AG08395 (cell line): Measurements from ENCODE around the gene ART4.
A peak's percentile ranks its signal among the peaks of the same experiment; 100 is the strongest.

Experiments used
- DNase-seq: peaks from one replicate; pipeline ENCODE4 v3.0.0; 2012; ENCODE audit warnings: mixed read lengths, low spot score

The ART4 gene, protein sequence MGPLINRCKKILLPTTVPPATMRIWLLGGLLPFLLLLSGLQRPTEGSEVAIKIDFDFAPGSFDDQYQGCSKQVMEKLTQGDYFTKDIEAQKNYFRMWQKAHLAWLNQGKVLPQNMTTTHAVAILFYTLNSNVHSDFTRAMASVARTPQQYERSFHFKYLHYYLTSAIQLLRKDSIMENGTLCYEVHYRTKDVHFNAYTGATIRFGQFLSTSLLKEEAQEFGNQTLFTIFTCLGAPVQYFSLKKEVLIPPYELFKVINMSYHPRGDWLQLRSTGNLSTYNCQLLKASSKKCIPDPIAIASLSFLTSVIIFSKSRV

DNA sequence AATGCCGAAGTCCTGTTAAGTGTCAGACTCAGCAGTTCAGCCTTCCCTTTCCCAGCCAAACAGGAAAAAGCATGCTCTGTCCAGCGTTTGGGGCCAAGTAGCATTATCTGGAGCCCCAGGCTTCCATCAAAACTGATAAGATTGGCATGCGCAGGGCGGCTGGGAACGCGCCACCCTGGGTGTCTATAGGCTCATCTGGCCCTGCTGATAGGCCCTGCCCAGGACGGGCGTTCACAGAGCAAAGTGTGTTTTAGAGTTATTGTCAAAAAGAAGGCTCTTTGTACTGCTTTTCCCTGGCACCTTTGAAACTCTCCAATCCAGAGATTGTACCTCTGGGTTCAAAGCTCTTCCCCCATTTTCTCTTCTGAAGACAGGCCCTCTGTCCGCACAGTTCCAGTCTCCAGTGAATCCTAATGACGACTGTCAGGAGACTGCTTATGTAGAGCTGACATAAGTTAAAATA lies at the start of gene ART4:
TSS of gene ART4 (minus strand) at position 102 of the 463 bp plus-strand sequence. CDS start 413 bp downstream, outside the sequence.
- no peak for DNase-seq

DNA sequence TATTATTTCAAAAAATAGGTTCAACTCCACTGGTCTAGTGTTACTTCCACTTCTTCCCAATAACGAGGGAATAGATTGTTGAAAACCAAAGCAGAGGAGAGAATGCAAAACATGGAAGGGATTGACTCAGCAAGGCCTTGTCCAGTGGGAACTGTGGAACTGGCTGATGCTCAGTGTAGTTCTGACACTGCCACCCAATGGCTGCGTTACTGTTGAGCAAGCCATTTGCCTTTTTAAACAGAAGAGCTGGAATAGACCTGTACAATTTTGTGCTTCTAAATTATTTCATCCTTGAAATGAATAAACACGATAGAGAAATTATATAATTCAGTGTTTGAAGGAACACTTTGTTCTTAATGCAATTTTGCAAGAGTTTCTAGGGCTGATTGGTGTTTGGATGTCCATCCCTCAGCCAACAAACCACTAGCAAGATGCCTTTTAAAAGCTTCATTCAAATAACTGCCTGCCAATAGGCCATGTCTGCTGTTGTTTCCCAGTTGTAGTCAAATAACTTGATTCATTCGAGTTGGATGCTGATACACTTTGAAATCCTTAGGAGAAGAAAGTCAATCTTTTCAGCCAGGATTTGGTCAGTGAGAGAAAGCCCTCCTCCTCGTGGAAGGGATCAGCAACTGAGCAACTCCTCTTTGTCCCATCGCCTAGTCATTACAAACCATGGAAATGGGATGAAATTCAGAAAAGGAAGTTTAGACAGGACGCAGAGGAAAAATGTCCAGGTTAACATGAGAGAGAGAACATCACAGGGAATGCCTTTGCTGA lies 49.6 kb upstream of the ART4 start:
- peak; percentile 13 for DNase-seq

DNA sequence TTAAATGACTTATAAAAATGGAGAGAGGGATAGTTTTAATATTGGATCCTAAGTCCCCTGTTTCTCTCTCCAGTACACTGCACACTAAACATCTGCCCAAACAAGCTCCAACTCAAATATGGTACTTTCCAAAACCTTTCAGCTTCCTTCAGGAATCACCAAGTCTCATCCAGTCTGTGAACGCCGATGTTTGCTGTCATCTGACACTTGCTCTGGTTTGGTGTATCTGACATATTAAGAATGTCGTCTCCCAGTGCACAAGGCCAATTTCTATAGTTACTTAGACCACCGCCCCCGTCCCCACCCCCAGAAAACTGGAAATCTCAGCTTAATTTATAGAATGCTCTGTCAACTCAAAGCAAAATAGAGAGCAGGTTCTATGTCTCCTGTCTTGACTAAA lies 47.4 kb upstream of the ART4 start:
- no peak for DNase-seq

DNA sequence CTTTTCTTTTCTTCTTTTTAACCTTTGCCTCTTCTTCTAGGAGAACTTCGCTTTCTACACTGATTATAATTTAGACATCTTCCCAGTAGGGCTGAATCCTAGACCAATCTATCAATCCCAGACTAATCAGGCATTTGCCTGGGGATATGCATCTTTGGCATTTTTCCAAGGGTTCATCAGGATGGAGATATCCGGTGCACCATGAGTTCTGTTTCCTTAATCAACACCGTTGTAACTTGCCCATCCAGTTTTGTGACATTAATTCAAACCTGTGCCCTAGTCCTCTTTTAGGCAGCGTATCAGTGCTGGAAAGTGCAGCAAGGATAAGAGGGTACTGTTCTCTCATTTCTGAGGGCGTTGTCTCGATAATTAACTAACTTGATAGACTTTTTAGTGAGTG lies 42.9 kb upstream of the ART4 start:
- no peak for DNase-seq

DNA sequence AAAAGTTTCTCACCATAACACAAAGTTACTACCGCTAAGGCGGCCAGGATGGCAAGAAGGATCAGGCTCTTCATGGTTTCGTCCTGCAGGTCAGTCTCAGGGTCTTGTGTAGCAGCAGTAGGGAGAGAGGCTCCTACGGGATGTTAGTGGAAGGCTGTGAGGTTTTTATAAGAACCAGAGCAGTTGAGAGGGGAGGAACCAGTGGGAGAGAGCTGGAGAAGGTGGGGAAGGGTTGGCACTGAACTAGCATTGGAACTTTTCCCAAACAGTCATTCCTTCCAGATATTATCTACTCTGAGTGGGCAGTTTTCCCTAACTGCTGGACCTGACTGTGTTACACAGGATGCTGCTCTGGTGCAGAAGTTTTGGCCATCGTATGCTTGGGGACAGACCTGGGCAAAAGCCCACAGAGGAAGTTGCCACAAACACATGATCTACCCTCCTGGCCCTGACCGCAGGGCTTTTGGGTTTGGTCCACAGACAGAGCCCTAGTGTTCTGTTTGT lies 42.4 kb upstream of the ART4 start, which contains the start of gene MGP:
TSS of gene MGP (minus strand) at position 137 of the 504 bp plus-strand sequence. CDS start at position 74, 63 bp downstream.
- peak; percentile 23 for DNase-seq

DNA sequence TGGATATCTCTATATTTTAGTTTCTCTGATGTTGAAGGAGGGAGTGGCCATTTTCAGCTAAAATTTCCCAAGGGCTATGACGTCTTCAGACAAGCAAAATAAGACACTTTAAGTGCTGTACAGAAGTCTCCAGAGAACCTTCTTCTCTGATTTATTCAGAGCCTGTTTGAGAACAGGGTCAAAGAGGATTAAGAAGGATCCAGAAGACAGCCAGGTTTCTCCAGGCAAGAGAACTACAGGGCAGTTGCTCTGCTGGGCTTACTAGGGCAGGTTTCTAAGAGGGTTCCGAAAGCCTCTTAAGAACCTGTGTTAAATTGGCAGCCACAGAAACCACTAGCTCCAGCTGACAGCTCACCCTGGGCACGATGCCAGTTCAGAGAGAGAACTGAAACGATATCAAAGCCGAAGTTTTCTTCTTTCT lies 41.1 kb upstream of the ART4 start:
- peak; percentile 34 for DNase-seq

DNA sequence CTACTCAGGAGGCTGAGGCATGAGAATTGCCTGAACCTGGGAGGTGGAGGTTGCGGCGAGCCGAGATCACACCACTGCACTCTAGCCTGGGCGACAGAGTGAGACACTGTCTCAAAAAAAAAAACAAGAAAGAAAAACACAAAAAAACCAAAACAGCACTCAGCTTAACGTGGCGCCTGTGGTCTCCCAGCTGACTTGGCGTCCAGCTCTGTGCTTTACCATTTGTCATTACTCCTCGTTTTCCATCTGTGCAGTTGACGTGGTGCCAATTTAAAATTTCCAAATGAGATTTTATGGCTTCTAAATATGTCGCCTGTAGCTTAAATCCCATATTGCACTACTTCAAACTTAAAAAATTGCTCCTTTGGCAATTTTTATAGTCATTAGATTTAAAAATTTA lies 40.4 kb upstream of the ART4 start:
- no peak for DNase-seq

DNA sequence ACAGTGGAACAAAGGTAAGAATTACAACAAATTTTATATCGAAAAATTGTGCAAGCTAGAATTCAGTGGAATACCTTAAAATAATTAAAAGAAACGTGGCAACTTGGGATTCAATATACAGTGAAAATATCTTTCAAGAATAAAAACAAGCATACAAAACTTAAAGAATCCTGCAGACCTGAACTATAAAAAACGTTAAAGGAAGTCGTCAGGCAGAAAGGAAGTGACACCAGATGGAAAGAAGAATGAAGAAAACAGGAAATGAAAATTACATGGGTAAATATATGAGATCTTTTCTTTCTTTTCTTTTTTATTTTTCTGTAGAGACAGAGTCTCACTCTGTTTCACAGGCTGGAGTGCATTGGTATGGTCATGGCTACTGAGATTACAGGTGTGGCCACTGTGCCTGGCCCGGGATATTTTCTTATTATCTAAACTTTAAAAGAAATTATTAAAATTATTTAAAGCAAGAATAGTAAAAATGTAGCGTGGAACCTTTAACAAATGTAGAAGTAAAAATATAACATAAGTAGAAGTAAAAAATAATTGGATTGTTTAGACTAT lies 37.6 kb upstream of the ART4 start:
- no peak for DNase-seq

DNA sequence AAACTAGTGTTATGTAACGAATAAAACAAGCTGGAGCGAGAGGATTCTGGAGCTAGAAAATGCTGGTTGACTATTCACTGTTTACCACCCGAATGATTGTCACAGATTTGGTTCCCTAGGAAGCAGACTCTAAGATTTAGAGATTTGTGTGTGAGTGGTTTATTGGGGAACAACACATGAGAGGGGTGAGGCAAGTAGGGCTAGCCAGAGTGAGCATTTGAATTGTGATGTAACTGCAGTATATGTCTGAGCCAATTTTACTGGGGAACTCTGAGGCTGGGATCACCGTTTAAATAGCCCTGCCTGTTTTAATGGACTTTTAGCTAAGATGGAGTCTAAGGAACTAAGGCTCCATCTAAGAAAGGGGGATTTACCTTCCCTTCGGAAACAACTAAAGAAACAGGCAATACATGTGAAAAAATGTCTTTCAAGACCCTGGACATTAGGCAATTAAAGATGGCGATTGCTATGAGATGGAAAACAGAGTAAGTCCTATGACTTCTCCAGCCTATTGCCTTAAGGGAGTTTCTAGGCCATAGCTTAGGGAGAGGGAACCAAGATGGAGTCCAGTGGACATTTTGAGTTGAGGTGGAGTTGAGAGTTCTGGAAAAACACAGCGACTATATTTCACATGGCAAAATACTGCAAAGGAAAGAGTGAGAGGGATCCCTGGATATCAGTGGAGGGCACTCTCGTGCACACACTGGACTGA lies 36.1 kb upstream of the ART4 start:
- DNase-seq, result no peak

DNA sequence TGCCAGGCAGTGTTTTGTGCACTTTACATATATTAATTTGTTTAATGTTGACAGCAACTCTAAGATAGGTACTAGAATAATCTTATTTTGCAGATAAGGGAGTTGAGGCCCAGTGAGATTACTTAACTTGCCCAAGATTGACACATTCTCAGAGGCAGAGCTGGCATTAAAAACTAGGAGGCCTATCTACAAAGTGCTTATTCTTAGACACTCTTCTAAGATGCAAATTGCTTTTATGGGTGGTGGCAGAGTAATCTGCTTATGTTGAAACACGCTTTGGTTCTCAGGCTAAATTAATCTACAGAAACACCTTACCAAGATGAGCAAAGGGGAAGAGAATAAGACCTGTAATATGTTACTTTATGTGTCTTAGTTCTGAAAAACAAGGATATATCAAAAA lies 35.2 kb upstream of the ART4 start:
- DNase-seq, result no peak

DNA sequence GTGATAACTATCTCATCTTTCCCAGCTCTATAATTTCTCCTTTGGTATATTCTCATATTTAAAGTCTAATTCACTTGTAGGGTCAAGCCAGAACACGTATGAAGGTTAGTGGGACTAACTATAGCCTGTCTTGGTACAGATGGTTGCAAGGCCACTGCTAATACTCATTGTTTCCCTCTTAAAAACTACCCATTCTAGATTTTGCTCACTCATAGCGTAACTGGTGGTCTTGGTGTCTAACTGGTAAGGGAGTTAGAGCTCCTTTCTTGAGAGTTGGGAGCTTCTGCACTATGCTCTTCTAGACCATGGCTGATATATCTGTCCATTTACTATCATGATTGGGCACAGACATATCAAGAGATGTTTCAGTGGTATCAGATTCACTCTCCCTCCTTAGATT lies 33.5 kb upstream of the ART4 start:
- DNase-seq, result no peak

DNA sequence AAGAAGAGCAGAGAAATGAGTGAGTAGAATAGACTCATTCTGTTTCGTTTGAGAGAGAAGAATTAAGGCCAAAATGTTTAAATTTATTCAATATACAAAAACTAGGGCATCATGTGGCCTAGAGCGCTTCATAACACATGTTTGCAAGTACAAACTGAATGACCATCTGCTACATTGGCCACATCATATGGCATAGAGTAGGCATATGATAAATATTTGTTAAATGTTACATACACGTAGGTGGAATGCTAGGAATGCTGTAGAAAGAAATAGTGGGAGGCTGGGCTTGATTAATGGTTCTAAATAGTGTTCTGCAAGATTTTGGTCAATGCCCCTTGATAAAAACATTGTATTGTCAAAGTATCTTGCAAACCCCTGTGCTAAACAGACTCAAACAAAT lies 31.6 kb upstream of the ART4 start:
- no peak for DNase-seq

DNA sequence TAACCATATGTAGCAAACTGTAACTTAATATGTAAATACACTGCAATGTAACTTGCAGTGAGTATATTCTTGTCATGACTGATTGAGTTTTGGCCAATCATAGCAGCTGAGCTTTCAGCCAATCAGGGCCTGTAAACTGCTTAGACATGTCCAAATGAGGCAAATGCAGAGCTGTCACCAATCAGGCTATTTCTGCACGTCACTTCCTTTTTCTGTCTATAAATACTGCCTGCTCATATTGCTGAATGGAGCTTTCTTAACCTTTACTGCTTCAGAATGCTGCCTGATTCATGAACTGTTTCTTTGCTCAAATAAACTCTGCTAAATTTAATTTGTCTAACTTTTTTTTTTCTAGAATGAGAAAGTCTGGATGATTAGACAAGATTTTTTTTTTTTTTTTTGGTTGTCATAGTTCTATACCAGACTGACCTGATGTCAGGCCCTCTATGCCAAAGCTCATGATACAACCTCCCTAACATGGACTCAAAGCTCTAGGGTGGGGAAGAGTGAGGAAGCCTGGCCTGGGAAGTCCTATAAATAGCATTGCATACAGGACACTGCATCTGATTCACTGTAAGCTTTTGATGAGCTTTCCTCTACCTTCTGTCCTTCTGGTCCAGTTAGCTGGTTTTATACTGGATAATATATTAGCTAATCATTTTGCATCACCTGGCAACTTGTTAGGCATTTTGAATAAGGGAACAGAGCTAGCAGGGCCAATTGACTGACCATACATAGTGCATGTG lies 30.3 kb upstream of the ART4 start:
- DNase-seq, result no peak

DNA sequence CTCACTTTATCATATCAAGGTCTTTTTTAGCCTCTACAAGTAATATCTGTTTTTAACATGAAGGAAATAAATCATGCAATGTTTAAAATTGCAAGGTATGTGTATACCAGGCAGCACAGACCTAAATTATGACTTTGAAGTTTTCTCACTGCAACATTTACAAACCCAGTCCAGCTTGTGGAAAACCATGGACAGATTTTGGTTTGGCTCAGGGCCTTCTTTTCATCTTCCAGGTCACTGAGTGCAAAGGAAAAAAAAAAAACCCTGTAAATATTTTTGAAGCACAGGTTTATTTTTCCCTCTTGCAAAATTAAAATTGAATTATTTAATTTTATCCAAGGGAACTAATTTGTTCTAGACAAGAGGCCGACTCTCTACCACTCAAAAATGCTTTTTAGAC lies 28.6 kb upstream of the ART4 start:
- no peak for DNase-seq

DNA sequence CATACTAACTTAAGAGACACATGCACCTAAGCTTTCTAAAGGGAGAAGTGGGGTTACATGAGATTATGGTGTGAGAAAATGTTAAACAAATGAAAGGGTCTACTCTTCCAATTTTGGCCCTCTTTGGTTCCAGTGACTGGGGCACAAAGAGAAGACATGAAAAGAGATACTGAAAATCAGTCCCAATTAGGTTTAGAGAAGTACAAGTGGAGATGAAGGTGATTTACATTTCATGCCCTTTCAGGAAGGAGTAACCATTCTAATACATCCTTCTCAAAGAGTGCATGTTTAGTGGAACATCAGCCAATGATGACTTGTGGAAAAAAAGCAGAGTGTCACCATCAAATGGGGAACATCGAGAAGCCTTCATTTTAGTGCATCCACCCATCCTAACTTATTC lies 27.9 kb upstream of the ART4 start:
- no peak for DNase-seq

DNA sequence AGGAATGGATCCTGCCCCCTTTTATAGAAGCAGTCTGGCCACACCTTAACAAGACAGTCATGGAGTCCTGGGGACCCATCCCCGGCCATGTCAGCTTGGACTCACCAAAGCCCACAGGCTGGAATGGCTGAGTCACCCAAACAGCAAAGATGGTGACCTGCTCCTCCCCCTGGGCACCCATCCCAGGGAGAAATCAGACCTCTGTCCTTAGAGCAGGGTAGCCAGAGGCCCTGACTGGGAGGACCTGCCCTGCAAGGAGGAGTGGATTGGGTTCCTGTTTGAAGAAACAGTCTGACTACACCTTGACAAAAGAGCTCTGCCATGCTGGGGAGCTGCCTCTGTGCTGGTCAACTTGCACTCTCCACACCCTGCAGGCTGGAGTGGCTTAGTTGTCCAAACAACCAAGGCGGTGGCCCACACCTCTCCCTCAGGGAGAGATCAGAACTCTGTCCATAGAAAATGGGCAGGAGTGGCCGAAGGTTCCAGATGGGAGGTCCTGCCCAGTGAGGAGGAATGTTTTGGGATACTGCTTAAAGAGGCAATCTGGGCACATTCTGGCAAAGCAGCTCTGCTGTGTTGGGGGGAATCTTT lies 25.7 kb upstream of the ART4 start:
- DNase-seq, result no peak

DNA sequence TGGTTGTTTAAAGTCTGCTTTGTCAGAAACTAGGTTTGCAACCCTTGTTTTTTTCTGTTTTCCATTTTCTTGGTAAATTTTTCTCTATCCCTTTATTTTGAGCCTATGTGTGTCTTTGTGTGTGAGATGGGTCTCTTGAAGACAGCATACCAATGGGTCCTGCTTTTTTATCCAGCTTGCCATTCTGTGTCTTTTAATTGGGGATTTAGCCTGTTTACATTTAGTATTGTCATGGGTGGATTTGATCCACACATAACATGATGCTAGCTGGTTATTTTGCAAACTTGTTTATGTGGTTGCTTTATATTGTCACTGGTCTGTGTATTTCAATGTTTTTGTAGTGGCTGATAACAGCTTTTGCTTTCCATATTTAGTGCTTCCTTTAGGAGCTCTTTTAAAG lies 17.2 kb upstream of the ART4 start:
- DNase-seq, result no peak

DNA sequence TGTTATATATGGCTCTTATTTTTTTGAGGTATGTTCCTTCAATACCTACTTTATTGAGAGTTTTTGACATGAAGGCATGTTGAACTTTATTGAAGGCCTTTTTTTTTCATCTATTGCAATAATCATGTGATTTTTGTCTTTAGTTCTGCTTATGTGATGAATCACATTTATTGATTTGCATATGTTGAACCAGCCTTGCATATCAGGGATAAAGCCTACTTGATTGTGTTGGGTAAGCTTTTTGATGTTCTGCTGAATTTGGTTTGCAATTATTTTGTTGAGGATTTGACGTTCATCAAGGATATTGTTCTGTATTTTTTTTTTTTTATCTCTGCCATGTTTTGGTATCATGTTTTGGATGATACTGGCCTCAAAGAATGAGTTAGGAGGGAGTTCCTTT lies 15.2 kb upstream of the ART4 start:
- DNase-seq, result no peak

DNA sequence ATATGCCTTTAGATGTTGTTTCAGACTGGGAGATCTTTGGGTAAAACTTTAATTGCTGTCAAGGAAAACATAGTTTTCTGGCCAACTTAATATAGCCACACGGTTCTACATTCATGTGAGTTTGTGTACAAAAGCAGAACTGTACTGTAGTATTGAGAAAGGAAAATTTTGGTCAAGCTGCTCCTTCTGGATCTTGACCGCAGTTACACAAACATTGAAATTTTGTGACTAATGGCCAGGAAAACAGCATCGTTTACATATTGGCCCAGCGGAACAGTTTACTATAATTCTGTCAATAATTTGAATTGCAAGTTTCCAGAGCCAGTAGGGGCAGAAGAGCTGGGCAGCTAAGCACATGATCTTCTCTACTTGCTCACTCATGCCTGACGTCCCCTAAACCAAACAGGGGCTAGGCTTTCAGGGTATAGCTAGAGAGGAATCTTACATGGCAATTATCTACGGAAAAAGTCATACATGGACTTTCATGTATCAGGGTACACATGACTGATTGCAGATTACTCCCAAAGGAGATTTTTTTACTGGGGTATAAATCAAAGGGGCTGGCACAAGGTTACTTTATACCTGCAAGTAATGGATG lies 11.4 kb upstream of the ART4 start:
- DNase-seq, result peak; percentile 32

DNA sequence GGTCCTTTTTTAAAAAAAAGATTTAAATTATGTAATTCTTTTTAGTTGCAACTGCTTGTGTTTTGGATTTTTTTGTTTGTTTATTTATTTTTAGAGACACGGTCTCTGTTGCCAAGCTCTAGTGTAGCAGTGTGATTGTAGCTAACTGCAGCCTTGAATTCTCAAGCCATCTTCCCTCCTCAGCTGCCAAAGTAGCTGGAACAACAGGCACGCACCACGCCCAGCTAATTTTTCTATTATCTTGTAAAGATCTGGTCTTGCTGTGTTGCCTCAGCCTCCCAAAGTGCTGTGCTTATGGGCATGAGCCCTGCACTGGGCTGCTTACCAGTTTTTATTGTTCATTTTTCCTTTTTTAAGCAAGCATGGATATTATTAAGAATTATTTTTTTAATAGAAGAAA lies 10.6 kb upstream of the ART4 start:
- DNase-seq, result no peak

DNA sequence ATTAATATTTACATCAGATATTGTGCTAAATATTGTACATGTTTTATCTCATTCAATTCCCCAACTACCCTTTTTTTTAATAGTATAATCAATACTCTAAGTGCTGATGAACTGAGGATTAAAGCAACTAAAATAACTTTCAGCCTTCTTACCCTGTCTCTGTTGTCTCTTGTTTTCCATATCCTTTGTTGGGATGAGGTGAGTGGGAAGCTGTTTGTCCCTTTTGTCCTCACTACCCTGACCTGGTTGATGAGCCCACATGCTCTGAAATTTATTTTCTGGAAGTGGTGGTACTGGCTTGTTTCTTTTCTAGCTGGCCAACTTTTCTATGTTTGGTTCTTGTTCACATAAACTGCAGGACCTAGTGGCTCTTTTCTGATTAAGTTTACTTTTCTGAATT lies 9.6 kb upstream of the ART4 start:
- DNase-seq, result no peak
